ENCODE measurements around the gene ATXN10.

Gene ATXN10

DNA sequence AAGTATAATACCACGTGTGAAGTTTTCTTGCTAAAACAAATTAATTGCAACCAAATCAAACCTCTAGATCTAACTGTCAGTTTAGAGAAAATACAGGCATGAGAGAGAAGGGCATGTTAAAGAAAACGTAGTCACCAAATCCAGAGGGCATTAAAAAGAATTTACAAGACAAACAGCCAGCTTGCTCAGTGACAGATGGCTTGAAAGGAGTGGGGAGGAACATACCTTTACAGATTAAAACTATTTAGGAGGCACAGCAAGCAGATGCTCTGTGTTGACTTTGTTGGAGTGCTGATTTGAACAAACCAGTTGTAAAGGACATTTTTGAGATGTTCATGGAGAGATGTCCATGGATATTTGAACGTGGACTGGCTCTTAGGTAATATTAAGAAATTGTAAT lies 96.9 kb downstream of the ATXN10 start:
- no peak for TF ChIP-seq EZH2phosphoT487 (conservative IDR thresholded peaks at IDR 0.05; ENCODE audit: low read length)
- peak overlapping the region; percentile 45 for H3K4me3 ChIP-seq (ENCODE audit: insufficient read depth, low read length, poor library complexity, severe bottlenecking)
- no peak overlapping the region for H2AFZ ChIP-seq (ENCODE audit: low read depth, low read length, severe bottlenecking)
- H3K4me2 ChIP-seq (ENCODE audit: low read depth, low read length, poor library complexity, severe bottlenecking) = peak overlapping the region; percentile 91
- no peaks in the 10 kb centered on the region for H3K9me3 ChIP-seq (ENCODE audit: insufficient read depth, low read length)
- H3K79me2 ChIP-seq (ENCODE audit: insufficient read depth, low read length) = peaks cover 23% of the 10 kb centered on the region
- H3F3A ChIP-seq (ENCODE audit: insufficient read depth) = peaks cover 67% of the 10 kb centered on the region
- H4K20me1 ChIP-seq (ENCODE audit: low read depth, low read length) = no peaks in the 10 kb centered on the region
- H3K9me2 ChIP-seq (replicated peaks; ENCODE audit: insufficient read depth, low read length) = no peaks in the 10 kb centered on the region
- peak overlapping the region; percentile 100 for H3K27ac ChIP-seq (ENCODE audit: low read depth, low read length)
- no peaks in the 10 kb centered on the region for H3K36me3 ChIP-seq (ENCODE audit: low read length)
- H3K27me3 ChIP-seq (ENCODE audit: low read length) = no peaks in the 10 kb centered on the region
- H3K9ac ChIP-seq (ENCODE audit: low read length) = peak overlapping the region; percentile 76

DNA sequence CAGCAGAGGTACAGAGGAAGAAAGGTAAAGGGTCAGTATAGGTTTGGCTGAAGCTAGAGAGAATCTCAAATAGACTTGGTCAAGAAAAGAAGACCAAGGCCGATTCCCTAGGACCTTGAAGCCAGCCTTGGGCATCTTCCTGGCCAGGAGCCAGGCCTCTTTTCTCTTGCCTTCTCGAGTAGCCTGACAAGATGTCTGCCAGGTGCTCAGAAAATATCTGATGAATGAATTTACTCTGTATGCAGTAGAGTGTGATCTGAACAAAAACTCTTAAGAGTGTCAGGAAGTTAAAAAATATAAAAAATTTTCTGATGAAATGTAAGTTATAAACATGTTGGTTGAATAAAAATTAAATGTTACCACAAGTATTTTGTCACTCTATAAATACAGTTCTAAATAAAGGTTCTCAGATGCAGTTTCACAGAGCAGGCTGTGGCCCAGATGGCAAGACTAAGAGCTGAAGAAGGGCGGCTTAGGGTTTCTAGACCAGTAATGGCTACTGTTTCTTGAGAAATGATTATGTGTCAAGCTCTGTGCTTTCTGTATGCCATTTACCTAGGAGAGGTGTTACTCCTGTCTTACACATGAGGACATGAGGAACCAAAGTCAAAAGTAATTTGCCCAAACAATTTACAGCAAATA lies 98.1 kb downstream of the ATXN10 start:
- Histone ChIP-seq H3K36me3 (ENCODE audit: low read length) (no peaks in the 10 kb centered on the region), H3F3A (ENCODE audit: insufficient read depth) (peaks cover 79% of the 10 kb centered on the region), H2AFZ (ENCODE audit: low read depth, low read length, severe bottlenecking) (no peak overlapping the region), H3K27ac (ENCODE audit: low read depth, low read length) (peak overlapping the region; percentile 100), H3K9me3 (ENCODE audit: insufficient read depth, low read length) (no peaks in the 10 kb centered on the region), H3K9ac (ENCODE audit: low read length) (peak overlapping the region; percentile 76), H3K79me2 (ENCODE audit: insufficient read depth, low read length) (peaks cover 23% of the 10 kb centered on the region), H4K20me1 (ENCODE audit: low read depth, low read length) (no peaks in the 10 kb centered on the region), H3K27me3 (ENCODE audit: low read length) (no peaks in the 10 kb centered on the region), H3K4me3 (ENCODE audit: insufficient read depth, low read length, poor library complexity, severe bottlenecking) (peak overlapping the region; percentile 45), H3K9me2 (replicated peaks; ENCODE audit: insufficient read depth, low read length) (no peaks in the 10 kb centered on the region), H3K4me2 (ENCODE audit: low read depth, low read length, poor library complexity, severe bottlenecking) (peak overlapping the region; percentile 91)
- TF ChIP-seq, protein P1, sequence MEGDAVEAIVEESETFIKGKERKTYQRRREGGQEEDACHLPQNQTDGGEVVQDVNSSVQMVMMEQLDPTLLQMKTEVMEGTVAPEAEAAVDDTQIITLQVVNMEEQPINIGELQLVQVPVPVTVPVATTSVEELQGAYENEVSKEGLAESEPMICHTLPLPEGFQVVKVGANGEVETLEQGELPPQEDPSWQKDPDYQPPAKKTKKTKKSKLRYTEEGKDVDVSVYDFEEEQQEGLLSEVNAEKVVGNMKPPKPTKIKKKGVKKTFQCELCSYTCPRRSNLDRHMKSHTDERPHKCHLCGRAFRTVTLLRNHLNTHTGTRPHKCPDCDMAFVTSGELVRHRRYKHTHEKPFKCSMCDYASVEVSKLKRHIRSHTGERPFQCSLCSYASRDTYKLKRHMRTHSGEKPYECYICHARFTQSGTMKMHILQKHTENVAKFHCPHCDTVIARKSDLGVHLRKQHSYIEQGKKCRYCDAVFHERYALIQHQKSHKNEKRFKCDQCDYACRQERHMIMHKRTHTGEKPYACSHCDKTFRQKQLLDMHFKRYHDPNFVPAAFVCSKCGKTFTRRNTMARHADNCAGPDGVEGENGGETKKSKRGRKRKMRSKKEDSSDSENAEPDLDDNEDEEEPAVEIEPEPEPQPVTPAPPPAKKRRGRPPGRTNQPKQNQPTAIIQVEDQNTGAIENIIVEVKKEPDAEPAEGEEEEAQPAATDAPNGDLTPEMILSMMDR (IDR thresholded peaks at IDR 0.05; ENCODE audit: insufficient read depth, low read length, poor library complexity, severe bottlenecking) = no peak
- TF ChIP-seq EZH2phosphoT487 (conservative IDR thresholded peaks at IDR 0.05; ENCODE audit: low read length) = no peak

DNA sequence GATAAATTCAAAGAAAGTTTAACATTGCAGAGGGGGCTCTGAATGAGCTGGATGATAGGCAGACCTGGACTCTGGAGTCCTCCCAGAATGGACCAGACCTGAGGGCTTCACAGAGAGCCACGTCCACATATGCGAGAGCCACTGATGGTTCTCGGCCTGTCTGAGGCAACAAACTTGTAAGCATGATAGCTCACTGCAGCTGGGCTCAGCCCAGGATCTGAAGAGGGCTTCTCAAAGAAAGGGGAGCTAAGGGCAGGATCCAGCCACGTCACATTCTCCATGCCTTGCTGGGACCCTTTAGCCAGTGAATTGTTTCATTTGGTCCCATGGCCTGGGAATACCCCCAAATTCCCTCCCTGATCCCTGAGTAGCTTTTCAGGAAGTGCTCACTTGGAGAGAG lies 98.9 kb downstream of the ATXN10 start:
- Histone ChIP-seq H3K79me2 (ENCODE audit: insufficient read depth, low read length) (peaks cover 23% of the 10 kb centered on the region), H3K4me2 (ENCODE audit: low read depth, low read length, poor library complexity, severe bottlenecking) (peak overlapping the region; percentile 91), H2AFZ (ENCODE audit: low read depth, low read length, severe bottlenecking) (no peak overlapping the region), H3K9me2 (replicated peaks; ENCODE audit: insufficient read depth, low read length) (no peaks in the 10 kb centered on the region), H3K27me3 (ENCODE audit: low read length) (no peaks in the 10 kb centered on the region), H3F3A (ENCODE audit: insufficient read depth) (peaks cover 87% of the 10 kb centered on the region), H3K36me3 (ENCODE audit: low read length) (no peaks in the 10 kb centered on the region), H3K27ac (ENCODE audit: low read depth, low read length) (peak overlapping the region; percentile 100), H3K9ac (ENCODE audit: low read length) (peak overlapping the region; percentile 76), H4K20me1 (ENCODE audit: low read depth, low read length) (no peaks in the 10 kb centered on the region), H3K9me3 (ENCODE audit: insufficient read depth, low read length) (no peaks in the 10 kb centered on the region), H3K4me3 (ENCODE audit: insufficient read depth, low read length, poor library complexity, severe bottlenecking) (peak overlapping the region; percentile 18)
- TF ChIP-seq, protein P1 (IDR thresholded peaks at IDR 0.05; ENCODE audit: insufficient read depth, low read length, poor library complexity, severe bottlenecking) = no peak
- no peak for TF ChIP-seq EZH2phosphoT487 (conservative IDR thresholded peaks at IDR 0.05; ENCODE audit: low read length)

DNA sequence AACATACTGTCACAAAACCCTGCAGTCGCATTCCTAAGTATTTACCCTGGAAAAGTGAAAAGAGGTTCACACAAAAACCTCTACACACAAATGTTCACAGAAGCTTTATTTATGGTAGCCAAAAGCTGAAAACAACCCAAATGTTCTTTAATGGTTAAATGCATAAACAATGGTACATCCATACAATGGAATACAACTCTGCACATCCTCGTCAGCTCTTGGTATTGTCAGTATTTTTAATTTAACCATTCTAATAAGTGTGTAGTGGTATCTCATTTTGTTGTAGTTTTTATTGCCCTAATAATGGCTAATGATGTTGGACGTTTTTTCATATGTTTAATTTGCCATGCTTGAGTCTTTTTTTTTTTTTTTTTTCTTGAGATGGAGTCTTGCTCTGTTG lies 99.4 kb downstream of the ATXN10 start:
- no peak for TF ChIP-seq EZH2phosphoT487 (conservative IDR thresholded peaks at IDR 0.05; ENCODE audit: low read length)
- TF ChIP-seq, protein P1 (IDR thresholded peaks at IDR 0.05; ENCODE audit: insufficient read depth, low read length, poor library complexity, severe bottlenecking) = no peak
- Histone ChIP-seq H2AFZ (ENCODE audit: low read depth, low read length, severe bottlenecking) (no peak overlapping the region), H3K36me3 (ENCODE audit: low read length) (no peaks in the 10 kb centered on the region), H3F3A (ENCODE audit: insufficient read depth) (peaks cover 93% of the 10 kb centered on the region), H3K9ac (ENCODE audit: low read length) (peak overlapping the region; percentile 76), H3K4me2 (ENCODE audit: low read depth, low read length, poor library complexity, severe bottlenecking) (peak overlapping the region; percentile 91), H3K79me2 (ENCODE audit: insufficient read depth, low read length) (peaks cover 19% of the 10 kb centered on the region), H3K27ac (ENCODE audit: low read depth, low read length) (peak overlapping the region; percentile 100), H3K27me3 (ENCODE audit: low read length) (no peaks in the 10 kb centered on the region), H3K9me3 (ENCODE audit: insufficient read depth, low read length) (no peaks in the 10 kb centered on the region), H3K4me3 (ENCODE audit: insufficient read depth, low read length, poor library complexity, severe bottlenecking) (no peak overlapping the region), H3K9me2 (replicated peaks; ENCODE audit: insufficient read depth, low read length) (no peaks in the 10 kb centered on the region), H4K20me1 (ENCODE audit: low read depth, low read length) (no peaks in the 10 kb centered on the region)
